OCI-LY3 (cell line): ENCODE measurements around the gene PLXNA3.

Experiments
- H2AFZ ChIP-seq: fragments of 200-600, 300-600 bp; shearing (Covaris generic); 2 replicates; pipeline ENCODE4 v1.6.0; 2014; ENCODE audit warnings: antibody characterized with exemption, low read depth, low read length
- H3K27ac ChIP-seq: fragments of 200-600, 300-600 bp; sonication (generic); 2 replicates; pipeline ENCODE4 v1.5.1; 2014; ENCODE audit warnings: mild to moderate bottlenecking, low read length, moderate library complexity, mixed read lengths
- H3K27me3 ChIP-seq: fragments of 200-600, 300-600 bp; sonication (generic); 2 replicates; pipeline ENCODE4 v1.6.1; 2014; ENCODE audit warnings: low read depth, low read length, mixed read lengths
- H3K36me3 ChIP-seq: fragments of 200-600, 300-600 bp; sonication (generic); replicated peaks from 2 replicates; pipeline ENCODE3; 2014; ENCODE audit warnings: low read depth, low read length, mixed read lengths
- H3K4me1 ChIP-seq: fragments of 300-600, 200-600 bp; sonication (generic); 2 replicates; pipeline ENCODE4 v1.6.1; 2014; ENCODE audit warnings: low read length, mixed read lengths
- H3K4me2 ChIP-seq: fragments of 200-600, 300-600 bp; sonication (generic); 2 replicates; pipeline ENCODE4 v1.6.1; 2014; ENCODE audit warnings: low read length, mixed read lengths
- H3K4me3 ChIP-seq: fragments of 300-600, 200-600 bp; sonication (generic); 2 replicates; pipeline ENCODE4 v1.5.1; 2014; ENCODE audit warnings: antibody characterized with exemption, mild to moderate bottlenecking, low read length, moderate library complexity
- H3K79me2 ChIP-seq: fragments of 300-600, 200-600 bp; shearing (Covaris generic); 2 replicates; pipeline ENCODE4 v1.6.1; 2014; ENCODE audit warnings: mild to moderate bottlenecking, low read length, mixed read lengths
- H3K9ac ChIP-seq: fragments of 300-600, 200-600 bp; shearing (Covaris generic); 2 replicates; pipeline ENCODE4 v1.6.0; 2014; ENCODE audit warnings: mild to moderate bottlenecking, low read length, moderate library complexity
- H3K9me3 ChIP-seq: fragments of 200-600, 300-600 bp; shearing (Covaris generic); 2 replicates; pipeline ENCODE4 v1.6.1; 2014; ENCODE audit warnings: low read length, mixed read lengths; ENCODE audit not compliant: insufficient read depth
- H4K20me1 ChIP-seq: fragments of 200-600, 300-600 bp; sonication (generic); 2 replicates; pipeline ENCODE4 v1.6.1; 2016; ENCODE audit warnings: low read length, mixed read lengths; ENCODE audit not compliant: insufficient read depth
- EZH2phosphoT487 ChIP-seq: fragments of 200-600 bp; shearing (Covaris generic); IDR thresholded peaks from 2 replicates; pipeline ENCODE4 v1.6.1; 2018; ENCODE audit warnings: antibody characterized with exemption, mixed run types, low read depth
- TF ChIP-seq, protein P1 (sequence below): fragments of 200-600, 300-600 bp; sonication (generic); IDR thresholded peaks from 2 replicates; pipeline ENCODE4 v1.5.1; 2014; ENCODE audit warnings: antibody characterized with exemption, low read length, low read depth

The PLXNA3 gene

DNA sequence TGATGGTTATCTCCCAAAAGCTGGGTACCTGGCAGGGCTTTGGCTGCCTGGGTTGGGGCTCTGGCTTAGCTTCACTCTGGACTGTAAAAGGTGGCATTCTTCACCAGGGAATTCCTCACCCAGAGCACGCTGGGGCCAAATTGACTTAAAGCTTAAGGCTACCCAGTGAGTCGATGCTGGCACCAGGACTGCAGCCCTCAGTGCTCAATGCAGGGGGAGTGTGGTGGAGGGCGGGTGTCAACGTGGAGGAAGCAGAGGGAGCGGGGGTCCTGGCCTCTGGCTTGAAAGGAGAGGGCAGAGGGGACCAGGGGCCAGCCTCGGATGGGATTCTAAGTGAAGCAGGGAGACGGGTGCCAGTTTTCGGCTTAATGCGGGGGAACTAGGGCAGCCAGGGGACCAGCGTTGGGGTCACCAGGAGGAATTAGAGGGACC, 14.6 kb upstream of the PLXNA3 start:
- Histone ChIP-seq H3K9ac (peak overlapping the region; percentile 64), H3K4me1 (peaks cover 9% of the 10 kb centered on the region; the same call in 1 of the 2 replicates), H4K20me1 (no peaks in the 10 kb centered on the region), H3K27me3 (no peaks in the 10 kb centered on the region), H2AFZ (no peak overlapping the region), H3K27ac (peak overlapping the region; percentile 19; the same call in 1 of the 2 replicates), H3K9me3 (no peaks in the 10 kb centered on the region), H3K4me2 (peak overlapping the region; percentile 89), H3K36me3 (peaks cover 5% of the 10 kb centered on the region), H3K4me3 (peak overlapping the region; percentile 87), H3K79me2 (peaks cover 19% of the 10 kb centered on the region)
- TF ChIP-seq EZH2phosphoT487, result no peak
- TF ChIP-seq, protein P1, sequence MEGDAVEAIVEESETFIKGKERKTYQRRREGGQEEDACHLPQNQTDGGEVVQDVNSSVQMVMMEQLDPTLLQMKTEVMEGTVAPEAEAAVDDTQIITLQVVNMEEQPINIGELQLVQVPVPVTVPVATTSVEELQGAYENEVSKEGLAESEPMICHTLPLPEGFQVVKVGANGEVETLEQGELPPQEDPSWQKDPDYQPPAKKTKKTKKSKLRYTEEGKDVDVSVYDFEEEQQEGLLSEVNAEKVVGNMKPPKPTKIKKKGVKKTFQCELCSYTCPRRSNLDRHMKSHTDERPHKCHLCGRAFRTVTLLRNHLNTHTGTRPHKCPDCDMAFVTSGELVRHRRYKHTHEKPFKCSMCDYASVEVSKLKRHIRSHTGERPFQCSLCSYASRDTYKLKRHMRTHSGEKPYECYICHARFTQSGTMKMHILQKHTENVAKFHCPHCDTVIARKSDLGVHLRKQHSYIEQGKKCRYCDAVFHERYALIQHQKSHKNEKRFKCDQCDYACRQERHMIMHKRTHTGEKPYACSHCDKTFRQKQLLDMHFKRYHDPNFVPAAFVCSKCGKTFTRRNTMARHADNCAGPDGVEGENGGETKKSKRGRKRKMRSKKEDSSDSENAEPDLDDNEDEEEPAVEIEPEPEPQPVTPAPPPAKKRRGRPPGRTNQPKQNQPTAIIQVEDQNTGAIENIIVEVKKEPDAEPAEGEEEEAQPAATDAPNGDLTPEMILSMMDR, result no peak

DNA sequence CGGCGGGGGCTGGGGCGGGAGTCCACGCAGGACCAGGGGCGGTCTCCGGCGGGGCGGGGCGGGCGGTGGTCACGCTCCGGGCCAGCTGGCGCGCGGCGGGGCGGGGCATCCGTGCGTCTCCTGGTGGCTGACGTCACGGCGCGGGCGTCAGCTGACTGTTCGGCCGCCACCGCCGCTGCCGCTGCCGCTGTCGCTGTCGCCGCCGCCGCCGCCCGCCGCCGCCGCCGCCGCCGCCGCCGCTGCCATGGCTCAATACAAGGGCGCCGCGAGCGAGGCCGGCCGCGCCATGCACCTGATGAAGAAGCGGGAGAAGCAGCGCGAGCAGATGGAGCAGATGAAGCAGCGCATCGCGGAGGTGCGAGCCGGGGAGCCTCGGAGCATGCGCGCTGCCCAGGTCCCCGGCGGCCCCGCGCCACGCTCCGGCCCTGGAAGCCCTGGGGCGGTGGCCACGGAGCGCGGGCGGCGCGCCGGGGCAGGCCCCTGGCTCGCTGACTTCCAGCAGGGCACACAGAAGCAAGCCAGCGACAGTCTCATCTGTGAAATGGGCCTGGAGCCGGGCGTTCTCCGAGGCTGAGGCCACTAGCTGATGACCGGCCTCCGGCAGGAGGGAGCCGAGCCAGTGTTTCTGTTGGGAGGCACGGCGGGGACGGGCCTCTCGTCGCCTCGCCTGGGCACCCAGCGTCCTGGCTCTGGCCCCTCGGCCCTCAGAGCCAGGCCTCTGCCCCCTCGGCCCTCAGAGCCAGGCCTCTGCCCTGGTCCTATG, 13.9 kb upstream of the PLXNA3 start, which contains the start of gene FAM50A:
Gene FAM50A, plus strand, starts transcription at position 150 of the 763 bp plus-strand sequence. Its CDS starts 95 bp downstream, at position 245.
- Histone ChIP-seq H3K36me3 (no peaks in the 10 kb centered on the region), H2AFZ (no peak within 1 kb of the TSS), H3K27ac (peak within 1 kb of the TSS; percentile 19; the same call in 1 of the 2 replicates)

DNA sequence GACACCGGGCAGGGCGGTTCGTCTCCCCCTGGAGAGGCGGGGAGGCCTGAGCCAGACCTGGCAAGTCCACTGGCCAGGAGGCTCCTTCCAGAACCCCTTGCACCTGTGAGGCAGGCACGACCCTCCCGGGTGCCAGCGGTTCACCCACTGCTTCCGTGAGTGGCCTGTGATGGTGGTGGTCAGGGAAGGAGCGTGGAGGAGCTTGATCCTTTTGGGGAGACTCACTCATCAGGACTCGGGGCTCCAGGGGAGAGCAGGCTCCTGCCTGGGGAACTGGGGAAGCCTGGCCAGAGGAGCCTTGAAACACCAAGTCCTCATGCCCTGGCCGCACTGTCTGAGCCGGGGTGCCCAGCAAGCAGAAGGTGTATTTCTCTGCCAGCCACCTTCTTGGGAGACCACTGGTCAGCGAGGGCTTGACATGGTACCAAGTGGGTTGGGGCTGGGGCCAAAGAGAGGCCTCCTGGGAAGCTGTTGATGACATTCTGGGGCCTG, 13.3 kb upstream of the PLXNA3 start:
- Histone ChIP-seq H3K4me1 (peaks cover 9% of the 10 kb centered on the region; the same call in 1 of the 2 replicates), H3K36me3 (no peaks in the 10 kb centered on the region), H3K9ac (peak overlapping the region; percentile 72), H3K79me2 (peaks cover 12% of the 10 kb centered on the region), H4K20me1 (no peaks in the 10 kb centered on the region), H3K9me3 (no peaks in the 10 kb centered on the region), H2AFZ (no peak overlapping the region), H3K27me3 (no peaks in the 10 kb centered on the region), H3K4me3 (peak overlapping the region; percentile 87), H3K27ac (0 out of 2 replicates have a peak overlapping the region, but pooled peaks have one; percentile 2), H3K4me2 (peak overlapping the region; percentile 80)
- TF ChIP-seq EZH2phosphoT487, result no peak
- TF ChIP-seq, protein P1, result no peak

More for the DNA sequence above, 13.9 kb upstream of the PLXNA3 start, which contains the start of gene FAM50A:
- peak within 1 kb of the TSS; percentile 89 for H3K4me2 ChIP-seq
- no peaks in the 10 kb centered on the region for H3K9me3 ChIP-seq
- H3K4me1 ChIP-seq, result peaks cover 9% of the 10 kb centered on the region; the same call in 1 of the 2 replicates
- H3K4me3 ChIP-seq, result peak within 1 kb of the TSS; percentile 87
- peaks cover 12% of the 10 kb centered on the region for H3K79me2 ChIP-seq
- no peaks in the 10 kb centered on the region for H4K20me1 ChIP-seq
- H3K9ac ChIP-seq, result peak within 1 kb of the TSS; percentile 72
- TF ChIP-seq, protein P1, result no peak
- TF ChIP-seq EZH2phosphoT487, result no peak
- no peaks in the 10 kb centered on the region for H3K27me3 ChIP-seq

DNA sequence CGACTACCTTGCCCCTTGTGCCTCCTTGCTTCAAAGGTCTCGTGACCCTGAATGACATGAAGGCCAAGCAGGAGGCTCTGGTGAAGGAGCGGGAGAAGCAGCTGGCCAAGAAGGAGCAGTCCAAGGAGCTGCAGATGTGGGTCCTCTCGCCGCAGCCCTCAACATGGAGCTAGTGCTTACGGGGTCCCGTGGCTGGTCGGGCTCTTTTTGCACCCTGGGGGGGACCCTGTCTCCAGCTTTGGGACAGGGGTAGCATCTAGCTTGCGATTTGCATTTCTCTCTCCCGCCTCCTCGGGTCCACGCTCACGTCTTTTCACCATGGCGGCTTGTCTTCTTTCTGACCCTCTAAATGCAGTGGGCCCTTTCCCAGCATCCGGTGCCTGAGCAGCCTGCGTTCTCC, 12.3 kb upstream of the PLXNA3 start:
- H3K36me3 ChIP-seq, result peaks cover 4% of the 10 kb centered on the region
- no peak overlapping the region for H2AFZ ChIP-seq
- peaks cover 9% of the 10 kb centered on the region; the same call in 1 of the 2 replicates for H3K4me1 ChIP-seq
- H3K27me3 ChIP-seq, result no peaks in the 10 kb centered on the region
- H3K4me3 ChIP-seq, result no peak overlapping the region
- no peak overlapping the region for H3K4me2 ChIP-seq
- TF ChIP-seq EZH2phosphoT487, result no peak
- TF ChIP-seq, protein P1, result no peak
- H3K9ac ChIP-seq, result no peak overlapping the region
- H3K27ac ChIP-seq, result no peak overlapping the region
- no peaks in the 10 kb centered on the region for H4K20me1 ChIP-seq
- no peaks in the 10 kb centered on the region for H3K9me3 ChIP-seq
- H3K79me2 ChIP-seq, result peaks cover 12% of the 10 kb centered on the region
